A549 treated with DMSO at 1 μM for 4 hours (cell line): ENCODE results near the gene TSGA10. TPM values are rescaled to one million over a fixed set of nuclear protein-coding genes. Genes with fewer than 3 reads are reported as not detected.

Source experiments
- total RNA-seq: library from RNA; stranded (reverse); fragments of 200-300 nt; extraction: Qiagen RNA extraction; gene quantifications from 5 replicates; pipeline ENCODE4 v1.2.3, GENCODE V29; 2022; ENCODE audit warnings: low read depth

TSGA10 gene
- total RNA-seq: 1.5 to 7.1 TPM (median 4.2 TPM) in 5 replicates

GRCh38 chr2:99154643-99155536 lies at the start of gene TSGA10, which contains the start of gene LIPT1:
TSS of gene TSGA10 (minus strand) at chr2:99154942. CDS start at chr2:99109439, 45,503 bp downstream.
TSS of gene LIPT1 (plus strand) at chr2:99154967. CDS start at chr2:99161958, 6,991 bp downstream.

GRCh38 chr2:99180755-99181623 lies 26.2 kb upstream of the TSGA10 start, which contains the start of the genes MITD1 and MRPL30:
TSS of gene MITD1 (minus strand) at chr2:99181058. CDS start at chr2:99180981, 77 bp downstream.
TSS of gene MRPL30 (plus strand) at chr2:99181184. CDS start at chr2:99186204, 5,020 bp downstream.

GRCh38 chr2:99141110-99142108 lies 13.3 kb downstream of the TSGA10 start, which contains the start of gene C2orf15:
TSS of gene C2orf15 (plus strand) at chr2:99141707. CDS start at chr2:99150559, 8,852 bp downstream.

Other genes with a start within 250 kb of the TSGA10 start
- gene CRACDL, start 218.7 kb downstream of the TSGA10 start, total RNA-seq: 0.36 to 0.93 TPM (median 0.57 TPM) in 5 replicates
- 0.41 to 0.61 TPM (median 0.52 TPM) in 5 replicates for gene C2orf15, start 13.2 kb downstream of the TSGA10 start, total RNA-seq
- 3.1 to 4.3 TPM (median 3.8 TPM) in 5 replicates for gene LIPT1, start within 50 bp of the TSGA10 start, total RNA-seq
- 25.0 to 31.9 TPM (median 29.6 TPM) in 5 replicates for gene MITD1, start 26.1 kb upstream of the TSGA10 start, total RNA-seq
- gene MRPL30, start 26.2 kb upstream of the TSGA10 start, total RNA-seq: 33.1 to 44.6 TPM (median 35.6 TPM) in 5 replicates
- not detected in 5 replicates for gene LYG2, start 100.7 kb upstream of the TSGA10 start, total RNA-seq
- gene LYG1, start 146.3 kb upstream of the TSGA10 start, total RNA-seq: 0.49 to 2.6 TPM (median 1.6 TPM) in 5 replicates
- 37.3 to 44.9 TPM (median 41.4 TPM) in 5 replicates for gene TXNDC9, start 181.4 kb upstream of the TSGA10 start, total RNA-seq
- gene EIF5B, start 182.4 kb upstream of the TSGA10 start, total RNA-seq: 61.2 to 72.7 TPM (median 64.8 TPM) in 5 replicates